T-helper 2 cell (primary cell): ENCODE measurements around the gene DTX2.
"Not testable (repeated sequence)": the region's sequence is repeated elsewhere in the genome, so short reads cannot be mapped to it uniquely, and the experiment has no call there.

Source experiments
- DNase-seq, 5 experiments: peaks; one replicate each; pipeline versions ENCODE4 v3.0.0 to v3.0.0-alpha.2; 2012 to 2022

The DTX2 gene

GRCh38 chr7:76513817-76514799 is 52.6 kb downstream of the DTX2 start:
- no peak for DNase-seq

- DNase-seq = no peak
These were observed 53.6 kb downstream of the DTX2 start for GRCh38 chr7:76514926-76515771.

- peak in 2 of 5 experiments; percentile 30 to 31 for DNase-seq
These were observed 54.5 kb downstream of the DTX2 start for GRCh38 chr7:76515999-76516443.

DNA sequence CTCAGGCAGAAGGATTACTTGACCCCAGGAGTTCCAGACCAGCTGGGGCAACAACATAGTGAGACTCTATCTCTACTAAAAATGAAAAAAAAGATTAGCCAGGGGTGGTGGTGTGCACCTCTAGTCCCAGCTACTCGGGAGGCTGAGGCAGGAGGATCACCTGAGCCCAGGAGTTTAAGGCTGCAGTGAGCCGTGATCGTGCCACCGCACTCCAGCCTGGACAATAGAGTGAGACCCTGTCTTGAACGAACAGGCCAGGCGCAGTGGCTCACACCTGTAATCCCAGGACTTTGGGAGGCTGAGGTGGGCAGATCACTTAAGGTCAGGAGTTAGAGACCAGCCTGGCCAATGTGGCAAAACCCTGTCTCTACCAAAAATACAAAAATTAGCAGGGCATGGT is 55.4 kb downstream of the DTX2 start:
- not testable (repeated sequence) for DNase-seq

DNA sequence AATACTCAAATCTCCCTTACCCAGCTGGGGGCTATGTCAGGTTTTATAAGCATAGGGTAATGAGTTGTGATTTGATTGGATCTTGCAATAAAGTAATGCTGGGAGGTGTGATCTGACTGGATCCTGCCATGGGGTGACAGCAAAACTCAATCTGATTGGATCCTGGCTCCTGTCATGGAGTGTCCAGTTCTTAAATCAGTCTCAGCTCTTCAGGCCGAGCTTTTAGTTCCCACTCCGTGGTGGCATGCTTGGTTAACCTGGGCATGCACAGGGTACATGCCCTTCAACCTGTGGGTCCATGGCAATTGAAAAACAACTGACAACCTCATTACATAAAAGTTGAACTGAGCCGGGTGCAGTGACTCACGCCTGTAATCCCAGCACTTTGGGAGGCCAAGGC is 64.7 kb downstream of the DTX2 start:
- DNase-seq = not testable (repeated sequence)

DNA sequence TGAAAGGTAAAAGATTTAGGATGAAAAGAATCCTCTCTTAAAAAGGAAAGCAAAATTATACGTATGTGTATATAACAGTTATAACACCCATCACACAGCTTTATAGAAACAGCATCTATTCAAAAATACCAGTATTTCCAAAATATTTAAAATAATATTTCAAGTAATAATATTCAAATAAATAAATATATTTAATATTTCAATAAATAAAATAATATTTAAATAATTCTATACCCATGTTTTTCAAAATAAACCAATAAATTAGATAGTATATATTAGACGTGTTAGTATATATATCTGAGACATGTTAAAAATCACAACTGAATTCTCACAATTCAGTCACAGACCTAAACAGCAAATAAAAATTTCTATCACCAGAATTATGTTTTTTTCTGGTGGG is 70.1 kb downstream of the DTX2 start:
- DNase-seq = not testable (repeated sequence)

DNA sequence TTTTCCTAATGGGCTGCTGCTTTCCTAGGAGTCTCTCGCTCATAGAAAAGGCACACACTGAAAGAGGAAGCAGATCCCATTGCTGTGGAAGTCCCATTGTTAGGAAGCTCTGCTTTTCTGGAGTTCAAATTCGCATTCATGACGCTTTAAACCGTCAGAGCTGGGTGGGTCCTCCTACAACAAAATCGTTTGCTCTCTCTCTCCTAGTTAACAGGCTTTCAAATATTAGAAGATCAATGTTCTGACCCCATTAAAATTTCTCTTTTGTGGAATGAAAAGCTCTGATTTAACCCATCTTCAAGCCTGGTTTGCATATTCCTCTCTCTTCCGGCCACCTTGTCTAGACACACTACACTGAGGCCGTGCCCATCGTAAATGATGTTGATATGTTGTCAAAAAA is 81.7 kb downstream of the DTX2 start, which contains the start of gene SPDYE16:
SPDYE16 (minus strand) TSS at position 101 of the 400 bp plus-strand sequence. CDS start 1,838 bp downstream, outside the sequence.
- DNase-seq = not testable (repeated sequence)

DNA sequence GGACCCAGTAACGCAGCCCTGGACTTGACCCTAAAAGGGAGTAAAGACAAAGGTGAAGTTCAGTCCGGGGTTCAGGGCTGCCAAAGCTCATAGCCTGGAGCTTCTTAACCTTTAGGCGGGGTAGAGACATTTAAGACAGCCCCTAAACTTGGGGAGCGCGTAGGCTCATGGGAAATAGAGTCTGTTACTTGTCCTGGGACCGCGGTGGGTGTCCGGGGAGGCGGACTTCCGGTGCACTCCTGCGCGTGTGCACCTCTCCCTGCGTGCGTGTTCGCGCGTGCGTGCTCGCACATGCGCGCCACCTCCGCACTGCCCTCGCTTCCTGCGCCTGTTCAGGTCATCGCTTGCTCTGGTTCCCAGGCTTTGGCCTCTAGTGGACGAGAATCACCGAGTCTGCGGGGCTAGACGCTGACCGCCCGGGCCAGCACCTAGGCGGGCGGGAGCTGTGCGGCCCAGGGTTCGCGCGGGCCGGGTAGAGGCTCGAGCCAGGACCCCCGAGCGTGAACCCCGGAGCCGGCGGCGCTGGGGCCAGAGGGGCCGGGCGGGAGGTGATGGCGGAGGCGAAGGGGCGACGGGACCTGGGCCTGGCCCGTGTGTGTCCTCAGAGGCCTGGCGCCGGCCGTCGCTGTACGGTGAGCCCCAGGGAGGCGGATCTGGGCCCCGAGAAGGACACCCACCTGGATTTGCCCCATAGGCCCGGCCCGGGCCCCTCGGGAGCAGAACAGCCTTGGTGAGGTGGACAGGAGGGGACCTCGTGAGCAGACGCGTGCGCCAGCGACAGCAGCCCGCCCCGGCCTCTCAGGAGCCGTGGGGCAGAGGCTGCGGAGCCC is 87.7 kb downstream of the DTX2 start:
- peak; percentile 47 to 96 (median 79) for DNase-seq

DNA sequence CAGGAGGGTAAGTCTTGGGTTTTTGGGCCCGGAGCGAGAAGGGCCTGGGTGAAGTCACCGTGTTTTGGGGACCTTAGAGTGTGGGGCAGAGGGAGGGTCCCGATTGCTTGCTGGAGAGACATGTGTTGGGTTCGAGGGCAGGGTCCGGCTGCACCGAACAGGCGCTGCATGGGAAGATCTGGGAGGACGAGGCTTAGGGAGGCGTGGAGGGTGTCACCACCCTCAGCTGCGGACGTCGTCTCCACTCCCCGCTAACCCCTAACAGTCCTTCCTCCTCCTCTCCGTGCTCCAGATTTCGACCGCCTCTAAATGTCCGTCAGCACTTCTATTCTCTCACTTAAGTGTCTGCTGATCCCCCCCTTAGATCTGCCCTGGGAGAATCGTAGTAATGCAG is 88.3 kb downstream of the DTX2 start:
- DNase-seq = not testable (repeated sequence)

GRCh38 chr7:76551992-76552391 is 90.5 kb downstream of the DTX2 start:
- DNase-seq = not testable (repeated sequence)
